Liver (tissue), 3 donors: Measurements from ENCODE around the gene NAXD.
A peak's percentile ranks its signal among the peaks of the same experiment; 100 is the strongest.

ENCODE experiments used
- CTCF ChIP-seq: fragments of 150-350 bp; IDR thresholded peaks from 2 replicates; pipeline ENCODE4 v1.5.1; 2017; ENCODE audit warnings: improper control_type of control experiment, low read depth, low read length; ENCODE audit not compliant: missing input control
- HNF4G ChIP-seq: IDR thresholded peaks from 2 replicates; pipeline ENCODE4 v1.6.1; 2016; ENCODE audit warnings: antibody characterized with exemption
- RAD21 ChIP-seq, 2 donors: IDR thresholded peaks; 2 replicates each; pipeline ENCODE4 v1.6.1; 2016; ENCODE audit warnings: antibody characterized with exemption in 2 of 2, mild to moderate bottlenecking in 2 of 2
- TAF1 ChIP-seq: conservative IDR thresholded peaks from 2 replicates; pipeline ENCODE4 v1.6.1; 2016; ENCODE audit warnings: antibody characterized with exemption, mild to moderate bottlenecking
- YY1 ChIP-seq: IDR thresholded peaks from 2 replicates; pipeline ENCODE4 v1.6.1; 2016; ENCODE audit warnings: antibody characterized with exemption, mild to moderate bottlenecking
- TF ChIP-seq, protein P1 (sequence below): IDR thresholded peaks from 2 replicates; pipeline ENCODE4 v1.6.1; 2016; ENCODE audit warnings: antibody characterized with exemption, mild to moderate bottlenecking
- TF ChIP-seq, protein P2 (sequence below): IDR thresholded peaks from 2 replicates; pipeline ENCODE4 v1.6.1; 2016; ENCODE audit warnings: antibody characterized with exemption
- TF ChIP-seq, protein P3 (sequence below): IDR thresholded peaks from 2 replicates; pipeline ENCODE4 v1.6.1; 2016; ENCODE audit warnings: antibody characterized with exemption
- donor health status: healthy.
- donor health status: healthy.

GRCh38 chr13:110617321-110618072, 2.2 kb downstream of the NAXD start:
- TF ChIP-seq CTCF: no peak
- TF ChIP-seq RAD21 (IDR thresholded peaks at IDR 0.05): peak in 1 of 2 donors; percentile 45
- TF ChIP-seq, protein P1, sequence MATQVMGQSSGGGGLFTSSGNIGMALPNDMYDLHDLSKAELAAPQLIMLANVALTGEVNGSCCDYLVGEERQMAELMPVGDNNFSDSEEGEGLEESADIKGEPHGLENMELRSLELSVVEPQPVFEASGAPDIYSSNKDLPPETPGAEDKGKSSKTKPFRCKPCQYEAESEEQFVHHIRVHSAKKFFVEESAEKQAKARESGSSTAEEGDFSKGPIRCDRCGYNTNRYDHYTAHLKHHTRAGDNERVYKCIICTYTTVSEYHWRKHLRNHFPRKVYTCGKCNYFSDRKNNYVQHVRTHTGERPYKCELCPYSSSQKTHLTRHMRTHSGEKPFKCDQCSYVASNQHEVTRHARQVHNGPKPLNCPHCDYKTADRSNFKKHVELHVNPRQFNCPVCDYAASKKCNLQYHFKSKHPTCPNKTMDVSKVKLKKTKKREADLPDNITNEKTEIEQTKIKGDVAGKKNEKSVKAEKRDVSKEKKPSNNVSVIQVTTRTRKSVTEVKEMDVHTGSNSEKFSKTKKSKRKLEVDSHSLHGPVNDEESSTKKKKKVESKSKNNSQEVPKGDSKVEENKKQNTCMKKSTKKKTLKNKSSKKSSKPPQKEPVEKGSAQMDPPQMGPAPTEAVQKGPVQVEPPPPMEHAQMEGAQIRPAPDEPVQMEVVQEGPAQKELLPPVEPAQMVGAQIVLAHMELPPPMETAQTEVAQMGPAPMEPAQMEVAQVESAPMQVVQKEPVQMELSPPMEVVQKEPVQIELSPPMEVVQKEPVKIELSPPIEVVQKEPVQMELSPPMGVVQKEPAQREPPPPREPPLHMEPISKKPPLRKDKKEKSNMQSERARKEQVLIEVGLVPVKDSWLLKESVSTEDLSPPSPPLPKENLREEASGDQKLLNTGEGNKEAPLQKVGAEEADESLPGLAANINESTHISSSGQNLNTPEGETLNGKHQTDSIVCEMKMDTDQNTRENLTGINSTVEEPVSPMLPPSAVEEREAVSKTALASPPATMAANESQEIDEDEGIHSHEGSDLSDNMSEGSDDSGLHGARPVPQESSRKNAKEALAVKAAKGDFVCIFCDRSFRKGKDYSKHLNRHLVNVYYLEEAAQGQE: peak; percentile 89
- no peak for TF ChIP-seq TAF1
- TF ChIP-seq YY1: peak; percentile 59
- TF ChIP-seq, protein P2, sequence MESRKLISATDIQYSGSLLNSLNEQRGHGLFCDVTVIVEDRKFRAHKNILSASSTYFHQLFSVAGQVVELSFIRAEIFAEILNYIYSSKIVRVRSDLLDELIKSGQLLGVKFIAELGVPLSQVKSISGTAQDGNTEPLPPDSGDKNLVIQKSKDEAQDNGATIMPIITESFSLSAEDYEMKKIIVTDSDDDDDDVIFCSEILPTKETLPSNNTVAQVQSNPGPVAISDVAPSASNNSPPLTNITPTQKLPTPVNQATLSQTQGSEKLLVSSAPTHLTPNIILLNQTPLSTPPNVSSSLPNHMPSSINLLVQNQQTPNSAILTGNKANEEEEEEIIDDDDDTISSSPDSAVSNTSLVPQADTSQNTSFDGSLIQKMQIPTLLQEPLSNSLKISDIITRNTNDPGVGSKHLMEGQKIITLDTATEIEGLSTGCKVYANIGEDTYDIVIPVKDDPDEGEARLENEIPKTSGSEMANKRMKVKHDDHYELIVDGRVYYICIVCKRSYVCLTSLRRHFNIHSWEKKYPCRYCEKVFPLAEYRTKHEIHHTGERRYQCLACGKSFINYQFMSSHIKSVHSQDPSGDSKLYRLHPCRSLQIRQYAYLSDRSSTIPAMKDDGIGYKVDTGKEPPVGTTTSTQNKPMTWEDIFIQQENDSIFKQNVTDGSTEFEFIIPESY: peak; percentile 84
- TF ChIP-seq HNF4G: no peak
- TF ChIP-seq, protein P3, sequence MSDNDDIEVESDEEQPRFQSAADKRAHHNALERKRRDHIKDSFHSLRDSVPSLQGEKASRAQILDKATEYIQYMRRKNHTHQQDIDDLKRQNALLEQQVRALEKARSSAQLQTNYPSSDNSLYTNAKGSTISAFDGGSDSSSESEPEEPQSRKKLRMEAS: peak; percentile 43
